OCI-LY7 (cell line): ENCODE results near the gene EPHA6. TPM values are rescaled to one million over a fixed set of nuclear protein-coding genes. Genes with fewer than 3 reads are reported as not detected.
A peak's percentile ranks its signal among the peaks of the same experiment; 100 is the strongest.

Source experiments
- BruUV-seq: library from RNA; stranded (reverse); fragments of 400-500 nt; replicated peaks from 2 replicates; lab custom pipeline; 2021; lab: Mats Ljungman, UMichigan
- CTCF ChIA-PET: fragments of 300-600 bp; sonication (Branson Sonifier 250); formaldehyde crosslinking; loops from one replicate; lab custom pipeline; 2022; ENCODE audit warnings: antibody characterized with exemption; ENCODE audit not compliant: unreplicated experiment; lab: Charles Lee
- POLR2A ChIA-PET: fragments of 300-600 bp; sonication (Branson Sonifier 250); formaldehyde crosslinking; loops from one replicate; lab custom pipeline; 2022; ENCODE audit warnings: antibody characterized with exemption; lab: Charles Lee
- DNase-seq: peaks from one replicate; pipeline ENCODE4 v3.0.0-alpha.2; 2015; ENCODE audit warnings: low spot score
- H2AFZ ChIP-seq: fragments of 200-600 bp; sonication (generic), shearing (Covaris generic); 2 replicates; pipeline ENCODE4 v1.6.1; 2014; ENCODE audit warnings: mild to moderate bottlenecking, antibody characterized with exemption, low read length, moderate library complexity
- H3K27ac ChIP-seq: fragments of 200-600 bp; sonication (generic); 2 replicates; pipeline ENCODE4 v1.5.1; 2014; ENCODE audit warnings: mixed run types, low read depth, mild to moderate bottlenecking, moderate library complexity, low read length, inconsistent platforms; ENCODE audit not compliant: poor library complexity, severe bottlenecking
- H3K36me3 ChIP-seq: fragments of 200-600 bp; sonication (generic); 2 replicates; pipeline ENCODE4 v1.6.1; 2014; ENCODE audit warnings: mild to moderate bottlenecking, antibody characterized with exemption, low read length, moderate library complexity, mixed read lengths; ENCODE audit not compliant: insufficient read depth
- H3K4me1 ChIP-seq: fragments of 200-600 bp; sonication (generic); 2 replicates; pipeline ENCODE4 v1.5.1; 2014; ENCODE audit warnings: mild to moderate bottlenecking, low read length; ENCODE audit not compliant: insufficient read depth, poor library complexity, severe bottlenecking
- H3K4me2 ChIP-seq: fragments of 200-600 bp; sonication (generic); 2 replicates; pipeline ENCODE4 v1.6.1; 2014; ENCODE audit warnings: mild to moderate bottlenecking, low read length
- H3K4me3 ChIP-seq: fragments of 200-600 bp; sonication (generic); 2 replicates; pipeline ENCODE4 v1.5.1; 2014; ENCODE audit warnings: mild to moderate bottlenecking, low read depth, low read length; ENCODE audit not compliant: poor library complexity, severe bottlenecking
- H3K79me2 ChIP-seq: fragments of 200-600 bp; sonication (generic); 2 replicates; pipeline ENCODE4 v1.6.1; 2016; ENCODE audit warnings: low read depth, mild to moderate bottlenecking, low read length, moderate library complexity, mixed read lengths; ENCODE audit not compliant: insufficient read depth
- H3K9me2 ChIP-seq: fragments of 200-600 bp; sonication (generic); 2 replicates; pipeline ENCODE4 v1.6.1; 2016; ENCODE audit warnings: mild to moderate bottlenecking, low read length, mixed read lengths; ENCODE audit not compliant: insufficient read depth
- H3K9me3 ChIP-seq: fragments of 200-600 bp; sonication (generic); 2 replicates; pipeline ENCODE4 v1.6.1; 2014; ENCODE audit warnings: mild to moderate bottlenecking, mixed run types, low read length, mixed read lengths
- H4K20me1 ChIP-seq: fragments of 200-600 bp; sonication (generic); 2 replicates; pipeline ENCODE4 v1.6.1; 2014; ENCODE audit warnings: mild to moderate bottlenecking, antibody characterized with exemption, low read length, moderate library complexity, mixed read lengths; ENCODE audit not compliant: insufficient read depth
- CTCF ChIP-seq: fragments of 200-600 bp; sonication (generic); conservative IDR thresholded peaks from 2 replicates; pipeline ENCODE4 v1.5.1; 2014; ENCODE audit warnings: mild to moderate bottlenecking, antibody characterized with exemption, low read length, moderate library complexity, mixed read lengths
- EZH2phosphoT487 ChIP-seq: fragments of 200-600 bp; sonication (generic); IDR thresholded peaks from 2 replicates; pipeline ENCODE4 v1.6.1; 2018; ENCODE audit warnings: low read depth, borderline replicate concordance, mild to moderate bottlenecking, mixed run types, antibody characterized with exemption, low read length, moderate library complexity, mixed read lengths
- intact Hi-C: fragments of 100-400 bp; cut with micrococcal nuclease; formaldehyde crosslinking; loops from one replicate; pipeline ENCODE4 v1.10.0; 2022; ENCODE audit not compliant: unreplicated experiment
- total RNA-seq, 2 experiments: library from RNA; depleted of rRNA in 1 of 2; stranded (reverse); fragments of >200 nt in 1 of 2; shearing (Covaris generic) in 1 of 2; gene quantifications; 2 replicates each; pipeline ENCODE4 v1.2.3, GENCODE V29; 2014 to 2022

The EPHA6 gene
- total RNA-seq, 2 experiments from 2014 or later: not detected

GRCh38 chr3:96779810-96780209, 34.6 kb upstream of the EPHA6 start:
- ChIA-PET POLR2A (no interaction called here), CTCF (no interaction called here)
- no TSS peak for BruUV-seq
- Histone ChIP-seq H3K36me3 (no peaks in the 10 kb centered on the region), H3K79me2 (no peaks in the 10 kb centered on the region), H3K9me3 (no peaks in the 10 kb centered on the region), H2AFZ (no peak overlapping the region), H4K20me1 (no peaks in the 10 kb centered on the region), H3K27ac (no peak overlapping the region), H3K4me3 (no peak overlapping the region), H3K4me1 (no peaks in the 10 kb centered on the region), H3K4me2 (no peak overlapping the region), H3K9me2 (no peaks in the 10 kb centered on the region)
- no peak for TF ChIP-seq EZH2phosphoT487
- peak; percentile 62 for TF ChIP-seq CTCF
- intact Hi-C loops: no loop called here
- DNase-seq: no peak

- H3K36me3 ChIP-seq: no peaks in the 10 kb centered on the region
- intact Hi-C loops: no loop called here
- DNase-seq: no peak
- H3K9me3 ChIP-seq: no peaks in the 10 kb centered on the region
- no peak overlapping the region for H3K4me2 ChIP-seq
- H2AFZ ChIP-seq: no peak overlapping the region
- TF ChIP-seq CTCF (no peak), EZH2phosphoT487 (no peak)
- no peak overlapping the region for H3K27ac ChIP-seq
- no peaks in the 10 kb centered on the region for H4K20me1 ChIP-seq
- ChIA-PET POLR2A (interaction anchor here (0.7 kb wide), 1 partner anchor 10 kb away, joined by 5 read pairs; no protein-coding TSS in a partner anchor), CTCF (no interaction called here)
- no peaks in the 10 kb centered on the region for H3K9me2 ChIP-seq
- H3K4me3 ChIP-seq: no peak overlapping the region
- no peaks in the 10 kb centered on the region for H3K4me1 ChIP-seq
- BruUV-seq: no TSS peak
- no peaks in the 10 kb centered on the region for H3K79me2 ChIP-seq
Observed at GRCh38 chr3:96796101-96796500, 18.3 kb upstream of the EPHA6 start.

- CTCF ChIA-PET: no interaction called here
- intact Hi-C loops: no loop called here
Observed at GRCh38 chr3:96803870-96804269, 10.5 kb upstream of the EPHA6 start.

More at GRCh38 chr3:96803870-96804269, 10.5 kb upstream of the EPHA6 start:
- Histone ChIP-seq H4K20me1 (no peaks in the 10 kb centered on the region), H3K36me3 (no peaks in the 10 kb centered on the region), H3K4me3 (no peak overlapping the region), H3K9me3 (no peaks in the 10 kb centered on the region), H2AFZ (no peak overlapping the region), H3K9me2 (no peaks in the 10 kb centered on the region), H3K27ac (no peak overlapping the region), H3K4me1 (no peaks in the 10 kb centered on the region), H3K4me2 (no peak overlapping the region), H3K79me2 (no peaks in the 10 kb centered on the region)
- POLR2A ChIA-PET: no interaction called here
- no TSS peak for BruUV-seq
- no peak for DNase-seq
- TF ChIP-seq CTCF: no peak
- TF ChIP-seq EZH2phosphoT487: no peak
